Stimulated activated CD8-positive, alpha-beta memory T cell treated with anti-CD3 and anti-CD28 coated beads, Interleukin-15, amount 100 ng/mL, for 48 hours (primary cell): ENCODE measurements around the gene RPS6KA2.

ENCODE experiments used
- DNase-seq, 2 donors: peaks; one replicate each; pipeline ENCODE4 v3.0.0-alpha.2; 2020; ENCODE audit warnings: low read depth in 2 of 2

Gene RPS6KA2

DNA sequence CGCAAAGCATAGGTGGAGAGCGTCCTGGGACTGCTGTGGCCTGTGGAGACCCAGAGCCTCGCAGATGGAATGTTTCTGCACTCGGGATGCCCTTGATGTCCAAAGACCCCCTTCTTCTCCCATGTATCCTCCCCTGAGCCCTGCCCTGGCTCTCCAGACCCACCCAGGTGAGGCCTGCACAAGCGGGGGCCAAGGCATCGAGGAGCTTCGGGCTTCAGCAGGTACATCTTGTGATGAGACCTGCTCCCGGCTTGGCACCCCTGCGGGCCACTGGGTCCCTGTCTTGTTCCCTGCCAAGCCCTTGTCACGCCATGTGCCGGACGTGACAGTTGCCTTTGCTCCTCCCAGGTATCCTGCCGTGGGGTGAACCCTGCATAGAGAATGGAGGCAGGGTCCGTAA is 125.8 kb downstream of the RPS6KA2 start:
- no peak for DNase-seq

DNA sequence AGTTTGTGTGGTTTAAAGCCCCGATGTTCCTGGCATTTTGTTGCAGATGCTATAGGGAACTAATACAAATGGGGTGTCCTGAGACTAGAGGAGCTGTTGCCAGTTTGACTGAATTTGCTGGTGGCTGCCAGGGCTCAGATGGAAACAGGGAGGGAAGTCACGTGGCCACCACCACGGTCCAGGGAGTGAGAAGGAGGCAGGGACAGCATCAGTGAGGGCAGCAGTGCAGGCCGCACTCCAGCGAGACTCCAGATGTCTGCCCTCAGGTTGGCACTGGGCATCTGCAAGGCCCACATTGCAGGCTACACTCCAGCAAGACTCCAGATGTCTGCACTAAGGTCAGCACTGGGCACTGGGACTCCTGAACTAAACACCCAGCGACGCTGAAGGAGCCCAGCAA is 126.8 kb downstream of the RPS6KA2 start:
- no peak for DNase-seq

DNA sequence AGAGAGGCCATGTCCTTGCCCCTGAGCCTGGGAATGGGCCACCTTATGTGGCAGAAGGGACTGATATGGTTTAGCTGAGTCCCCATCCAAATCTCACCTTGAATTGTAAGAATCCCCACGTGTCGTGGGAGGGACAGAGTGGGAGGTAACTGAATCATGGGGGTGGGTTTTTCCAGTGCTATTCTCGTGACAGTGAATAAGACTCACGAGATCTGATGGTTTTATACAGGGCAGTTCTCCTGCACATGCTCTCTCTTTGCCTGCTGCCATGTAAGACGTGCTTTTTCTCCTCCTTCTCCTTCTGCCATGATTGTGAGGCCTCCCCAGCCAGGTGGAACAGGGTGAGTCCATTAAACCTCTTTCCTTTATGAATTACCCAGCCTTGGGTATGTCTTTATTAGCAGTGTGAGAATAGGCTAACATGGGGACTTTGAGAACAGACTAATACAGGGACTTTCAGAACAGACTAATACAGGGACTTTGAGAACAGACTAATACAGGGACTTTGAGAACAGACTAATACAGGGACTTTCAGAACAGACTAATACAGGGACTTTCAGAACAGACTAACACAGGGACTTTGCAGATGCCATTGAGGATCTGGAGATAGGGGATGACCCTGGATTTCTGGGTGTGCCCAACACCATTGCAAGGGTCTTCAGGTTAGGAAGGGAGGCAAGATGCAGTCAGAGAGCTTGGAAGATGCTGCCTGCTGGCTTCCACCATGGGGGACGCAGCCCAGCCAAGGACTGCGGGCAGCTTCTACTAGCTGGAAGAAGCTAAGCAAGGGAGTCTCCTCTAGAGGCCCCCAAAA is 127.5 kb downstream of the RPS6KA2 start:
- DNase-seq, result no peak

DNA sequence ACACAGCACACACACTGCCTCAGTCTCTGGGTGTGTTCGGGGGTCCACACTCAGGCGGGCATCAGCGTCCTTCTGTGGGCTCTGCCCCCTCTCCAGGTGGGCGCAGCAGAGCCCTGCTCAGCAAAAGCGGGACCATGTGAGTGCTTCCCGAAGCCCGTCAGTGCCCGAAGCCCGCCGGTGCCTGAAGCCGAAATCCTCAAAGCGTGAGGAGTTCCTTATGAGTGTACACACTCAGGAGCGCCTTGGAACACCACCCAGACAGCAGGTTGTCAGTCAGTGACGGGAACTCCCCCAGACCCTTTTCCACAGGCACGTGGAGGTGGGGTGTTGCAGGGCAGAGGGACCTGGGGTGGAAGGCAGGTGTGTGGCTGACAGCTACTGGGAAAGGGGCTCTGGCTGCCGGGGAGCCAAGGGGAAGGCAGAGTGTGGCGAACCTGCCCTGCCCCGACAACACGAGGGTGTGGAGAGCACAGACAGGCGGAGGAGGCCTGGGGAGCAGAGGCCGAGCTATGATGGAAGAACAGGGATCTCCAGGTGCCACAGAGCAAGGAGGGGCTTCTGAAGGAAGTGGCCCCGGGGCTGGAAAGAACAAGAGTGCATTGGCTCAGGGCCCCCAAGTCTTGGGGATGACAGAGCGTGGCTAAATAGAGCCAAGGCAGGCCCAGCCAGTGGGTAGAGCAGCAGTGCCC is 128.2 kb downstream of the RPS6KA2 start:
- DNase-seq, result no peak

DNA sequence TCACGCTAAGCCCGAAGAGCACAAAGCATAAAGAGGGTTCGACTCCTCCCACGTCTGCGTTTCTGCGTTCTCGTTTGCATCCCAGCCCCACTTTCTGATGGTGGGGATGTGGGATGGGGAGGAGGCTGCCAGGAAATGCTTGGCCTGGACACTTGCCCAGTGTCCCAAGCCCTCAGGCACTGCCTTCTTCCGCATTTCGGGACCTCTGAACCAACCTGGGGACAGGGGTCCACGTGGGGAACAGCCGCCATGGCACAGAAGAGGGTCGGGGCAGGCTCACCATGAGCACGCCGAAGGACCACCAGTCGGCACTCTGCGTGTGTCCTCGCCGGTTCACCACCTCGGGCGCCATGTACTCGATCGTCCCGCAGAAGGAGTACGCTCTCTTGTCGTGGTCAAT is 128.8 kb downstream of the RPS6KA2 start:
- no peak for DNase-seq

DNA sequence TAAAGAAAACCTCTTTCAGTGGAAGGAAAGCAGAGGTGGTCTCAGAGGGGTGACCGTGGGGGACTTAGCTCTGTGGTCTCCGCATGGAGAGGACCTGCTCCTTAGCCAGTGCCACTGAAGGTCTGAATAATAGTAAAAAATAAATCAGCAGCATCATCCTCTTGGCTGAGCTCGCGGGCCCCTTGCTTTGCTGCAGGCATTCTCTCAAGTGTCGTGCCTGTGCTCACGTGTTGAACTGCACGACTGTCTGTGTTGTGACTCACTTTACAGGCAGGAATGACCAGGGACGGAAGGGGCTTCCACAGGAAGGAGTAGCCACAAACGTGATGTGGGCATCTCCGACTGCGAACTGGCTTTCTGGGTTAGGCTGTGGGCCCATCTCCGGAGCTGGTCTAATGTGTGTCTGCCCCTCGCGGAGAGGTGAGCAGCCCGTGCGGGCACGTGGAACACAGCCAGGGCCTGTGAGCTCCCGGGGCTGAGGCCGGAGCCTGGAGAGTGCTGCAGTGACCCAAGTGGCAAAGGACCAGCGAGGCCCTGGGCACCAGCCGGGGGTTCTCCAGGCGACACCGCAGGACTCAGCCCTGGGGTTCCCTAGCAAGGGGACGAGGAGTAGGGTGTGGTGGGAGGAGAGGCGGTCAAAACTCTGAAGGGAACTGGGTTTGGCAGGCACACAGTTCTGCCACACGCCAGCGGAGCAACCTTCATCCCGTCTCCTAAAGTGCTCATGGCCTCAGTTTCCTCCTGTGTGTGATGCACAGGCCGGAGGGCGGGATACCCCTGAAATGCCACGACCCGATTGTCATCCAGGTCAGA is 129.8 kb downstream of the RPS6KA2 start:
- DNase-seq, result no peak

DNA sequence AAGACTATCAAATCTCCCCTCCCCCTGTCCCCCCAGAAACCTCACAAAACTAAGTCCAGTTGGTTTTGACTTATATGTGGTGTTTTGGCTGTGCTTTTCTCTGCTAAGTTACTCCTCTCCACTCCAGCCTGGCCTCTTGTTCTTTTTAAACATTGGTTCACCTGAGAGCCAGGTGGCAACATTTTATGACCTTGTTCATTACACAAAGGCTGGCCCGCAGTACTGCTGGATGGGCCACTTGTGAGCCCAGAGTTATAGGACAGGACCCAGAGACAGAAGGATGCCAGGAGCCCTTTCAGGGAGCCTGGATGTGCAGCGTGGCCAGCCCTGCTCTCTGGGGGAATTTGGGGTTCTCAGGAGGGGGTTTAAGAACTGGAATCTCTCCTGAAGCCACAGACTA is 130.6 kb downstream of the RPS6KA2 start:
- DNase-seq, result no peak

DNA sequence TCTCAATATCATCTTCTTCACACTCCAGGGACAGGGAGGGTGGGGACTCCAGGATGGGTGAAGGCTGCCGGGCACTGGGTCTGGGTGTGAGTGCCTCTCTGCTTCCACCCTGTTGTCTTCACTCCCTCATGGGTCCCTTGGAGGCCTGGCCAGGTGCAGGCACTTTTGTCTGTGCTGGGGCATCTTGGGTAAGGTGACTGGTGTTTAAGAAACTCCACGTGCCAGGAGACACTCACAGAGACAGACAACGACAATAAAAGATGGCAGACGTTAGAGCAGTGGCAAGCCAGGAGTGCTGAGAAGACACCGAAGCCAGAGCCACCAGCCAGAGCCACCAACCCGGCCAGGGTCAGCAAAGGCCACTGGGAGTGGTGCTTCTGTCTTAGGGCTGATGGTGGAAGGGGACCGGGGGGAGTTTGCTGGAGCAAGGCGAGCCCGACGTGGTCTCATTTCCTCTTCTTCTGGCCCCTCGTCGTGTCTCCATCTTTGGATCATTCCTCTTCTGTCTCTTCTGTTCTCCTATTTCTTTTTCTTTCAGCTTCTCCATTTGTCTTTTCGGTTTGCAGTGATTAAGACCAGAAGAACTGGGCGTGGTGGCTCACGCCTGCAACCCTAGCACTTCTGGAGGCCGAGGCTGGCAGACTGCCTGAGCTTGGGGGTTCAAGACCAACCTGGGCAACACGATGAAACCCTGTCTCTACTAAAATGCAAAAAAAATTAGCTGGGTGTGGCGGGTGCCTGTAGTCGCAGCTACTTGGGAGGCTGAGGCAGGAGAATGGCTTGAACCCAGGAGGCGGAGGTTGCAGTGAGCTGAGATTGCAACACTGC is 131.3 kb downstream of the RPS6KA2 start:
- no peak for DNase-seq

DNA sequence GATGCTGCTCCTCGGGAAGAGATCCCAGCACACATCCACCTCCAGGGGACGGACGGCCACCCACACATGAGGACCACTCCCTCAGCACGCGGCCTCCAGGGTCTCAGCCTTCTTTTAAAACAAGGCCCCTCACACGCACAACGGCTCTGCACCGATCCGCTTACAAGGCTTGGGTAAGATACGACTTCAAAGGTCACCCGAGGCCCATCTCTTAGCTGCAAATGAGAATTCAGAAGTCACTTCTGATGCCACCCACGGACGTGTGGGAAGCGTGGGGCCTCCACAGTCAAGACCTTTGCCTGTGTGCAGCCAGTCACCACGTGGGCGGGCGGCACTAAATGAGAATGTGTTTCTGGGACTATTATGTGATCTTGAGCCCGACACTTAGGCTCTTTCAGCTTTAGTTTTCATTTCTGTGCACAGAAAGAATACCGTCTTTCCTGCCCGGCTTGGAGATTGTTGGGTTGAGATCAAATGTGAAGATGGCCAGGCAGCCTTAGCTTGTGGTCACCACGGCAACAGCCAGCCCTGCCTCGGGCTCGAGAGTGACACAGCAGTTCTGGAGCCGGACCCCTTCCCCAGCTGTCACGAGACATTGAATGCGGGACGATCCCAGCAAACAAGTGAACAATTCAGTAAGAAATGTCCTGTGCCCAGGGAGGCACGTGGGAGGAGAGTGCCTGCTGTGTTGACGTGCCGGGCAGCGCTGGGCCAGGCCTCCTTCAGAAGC is 132.1 kb downstream of the RPS6KA2 start:
- DNase-seq, result peak; percentile 40 to 44

DNA sequence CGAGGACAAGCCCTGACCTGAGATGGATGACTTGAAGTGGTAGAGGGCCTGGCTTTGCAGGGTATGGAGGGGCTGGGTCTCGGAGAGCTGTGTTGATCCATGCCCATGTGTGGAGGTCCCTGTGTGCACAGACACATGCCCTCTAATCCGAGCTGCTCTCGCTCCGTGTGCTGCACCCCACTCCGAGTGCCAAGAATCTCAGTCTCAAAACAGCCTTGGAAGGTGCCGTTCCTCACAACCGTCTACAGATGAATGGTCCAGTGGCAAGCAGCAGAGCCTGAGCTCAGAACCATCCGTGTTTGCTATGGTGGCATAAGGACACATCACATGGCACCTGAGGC is 133.0 kb downstream of the RPS6KA2 start:
- DNase-seq, result no peak

DNA sequence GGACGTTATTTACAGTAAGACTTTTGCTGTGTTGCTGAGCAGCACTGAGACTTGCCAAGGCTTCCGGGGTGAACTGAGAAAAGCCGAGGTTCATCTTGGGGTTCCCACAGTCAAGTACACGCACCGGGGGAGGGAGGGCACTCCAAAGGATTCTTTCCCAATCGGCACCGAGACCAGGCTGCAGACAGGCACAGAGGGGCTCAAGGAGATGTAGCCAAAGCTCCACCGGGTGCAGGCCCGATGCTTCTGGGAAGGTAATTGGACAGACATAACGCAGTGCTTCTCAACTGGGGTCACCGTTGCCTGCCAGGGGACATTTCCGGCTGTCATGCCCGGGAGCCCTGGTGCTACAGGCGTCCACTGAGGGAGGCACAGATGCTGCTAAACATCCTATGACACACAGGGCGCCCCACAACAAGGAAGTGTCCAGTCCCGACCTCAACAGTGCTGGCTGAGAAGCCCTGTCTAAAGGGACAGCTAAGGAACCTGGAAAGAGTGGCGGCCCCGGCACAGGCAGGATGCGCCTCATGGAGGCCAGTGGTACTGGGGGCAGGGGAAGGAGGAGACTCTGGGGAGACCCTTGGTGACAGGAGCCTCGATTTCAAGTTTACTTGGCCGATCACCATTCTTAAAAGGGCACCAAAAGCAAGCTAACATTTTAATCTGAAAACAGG is 133.5 kb downstream of the RPS6KA2 start:
- DNase-seq, result no peak

DNA sequence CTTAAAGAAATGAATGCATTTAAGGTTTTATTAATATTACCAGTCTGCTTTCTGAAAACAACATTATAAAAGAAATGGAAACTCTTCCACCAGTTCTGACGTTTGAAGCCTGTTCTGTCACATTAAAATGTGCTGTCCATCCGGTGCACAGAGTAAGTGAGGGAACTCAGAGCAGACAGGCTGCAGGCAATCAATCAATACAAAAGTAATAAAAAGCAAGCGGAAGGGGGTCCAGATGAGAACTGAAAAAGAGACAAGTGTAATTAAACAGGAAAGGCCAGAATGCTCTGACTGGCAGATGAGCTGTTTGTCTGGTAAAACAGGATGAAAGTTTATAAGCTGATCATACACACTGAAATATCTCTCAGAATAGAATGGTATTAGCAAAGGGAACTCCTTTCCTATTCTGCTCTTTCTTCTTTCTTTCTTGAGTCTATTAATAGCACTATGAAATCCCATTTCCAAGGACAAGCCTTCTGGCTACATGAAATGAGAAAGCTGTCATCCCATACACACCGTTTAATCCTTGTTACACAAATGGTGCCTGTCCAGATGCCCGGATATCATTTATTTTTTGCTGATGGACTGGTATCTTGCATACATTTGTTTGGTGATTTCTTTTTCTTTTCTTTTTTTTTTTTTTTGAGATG is 134.8 kb downstream of the RPS6KA2 start:
- DNase-seq, result no peak

DNA sequence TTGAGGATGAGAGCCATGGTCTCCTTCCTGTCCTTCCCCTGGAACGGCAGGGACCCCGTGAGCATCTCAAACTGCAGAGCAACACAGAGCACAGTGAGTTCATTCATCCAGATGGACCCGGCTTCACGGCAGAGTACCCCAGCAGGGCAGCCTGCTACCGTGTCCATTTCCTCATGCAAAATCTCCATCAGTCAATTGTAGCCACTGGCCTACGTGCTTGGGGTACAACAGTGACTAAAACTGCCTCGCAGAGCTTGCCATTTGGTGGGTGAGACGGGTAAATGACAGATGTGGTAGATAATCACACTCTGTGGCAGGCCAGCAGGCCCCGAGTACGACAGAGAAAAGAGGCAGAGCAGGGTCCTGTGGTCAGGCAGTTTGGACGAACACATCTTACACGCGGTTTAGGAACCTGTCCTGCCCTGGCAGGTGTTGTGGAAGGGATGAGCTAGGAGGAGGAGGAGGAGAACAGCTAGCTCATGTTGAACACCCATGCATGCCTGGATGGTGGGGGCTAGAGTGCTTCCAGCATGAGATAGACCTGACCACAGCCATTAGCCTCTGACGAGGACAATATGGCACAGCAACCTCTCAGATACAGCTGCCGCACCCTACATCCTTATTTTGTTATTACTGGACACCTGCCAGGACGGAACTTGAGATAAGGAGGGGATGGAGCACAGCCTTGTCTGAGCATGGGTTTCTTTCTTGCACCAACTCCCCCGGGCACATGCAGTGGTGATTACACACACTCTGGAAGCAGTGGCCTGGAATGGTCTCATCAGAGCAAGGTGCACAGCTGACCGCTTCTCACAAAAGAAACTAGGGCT is 136.2 kb downstream of the RPS6KA2 start:
- no peak for DNase-seq

DNA sequence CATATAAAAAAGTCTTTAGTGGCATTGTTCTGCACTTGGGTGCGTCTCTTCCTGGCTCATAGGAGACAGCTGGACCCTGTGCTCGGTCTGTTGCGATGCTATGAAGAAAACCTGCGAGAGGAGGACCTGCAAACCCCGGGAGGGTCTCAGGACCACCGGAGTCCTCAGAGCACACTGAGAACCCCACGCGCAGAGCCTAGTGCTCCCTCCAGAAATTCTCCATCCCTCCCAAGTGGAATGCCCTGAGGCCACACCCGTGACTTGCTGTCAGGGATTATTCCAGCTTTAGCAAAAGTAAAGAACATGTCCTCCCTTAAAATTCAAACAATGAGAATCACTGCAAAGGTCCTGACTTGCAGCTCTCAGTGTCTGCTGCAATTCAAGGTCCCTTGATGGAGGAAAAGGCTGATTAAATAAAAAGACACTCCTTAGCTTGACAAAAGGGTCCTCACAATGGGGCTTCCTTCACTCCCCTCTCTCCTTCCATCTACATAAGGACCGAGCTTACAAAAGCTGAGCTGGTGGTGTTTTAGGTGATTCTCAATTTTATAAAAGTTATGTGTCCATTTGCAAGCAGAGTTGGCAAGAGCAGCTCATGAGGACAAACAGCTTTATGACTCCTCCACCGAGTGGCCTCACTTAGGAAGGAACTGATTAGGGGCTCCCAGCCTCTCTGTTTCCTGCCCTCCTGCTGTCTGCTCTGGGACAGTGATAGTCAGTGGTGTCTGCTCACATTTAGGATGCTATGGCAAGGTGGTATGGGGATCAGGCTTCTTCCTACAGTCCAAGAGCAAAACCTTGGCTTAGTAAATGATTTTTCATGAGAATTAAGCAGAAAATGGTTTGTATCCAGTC is 137.5 kb downstream of the RPS6KA2 start:
- DNase-seq, result no peak

DNA sequence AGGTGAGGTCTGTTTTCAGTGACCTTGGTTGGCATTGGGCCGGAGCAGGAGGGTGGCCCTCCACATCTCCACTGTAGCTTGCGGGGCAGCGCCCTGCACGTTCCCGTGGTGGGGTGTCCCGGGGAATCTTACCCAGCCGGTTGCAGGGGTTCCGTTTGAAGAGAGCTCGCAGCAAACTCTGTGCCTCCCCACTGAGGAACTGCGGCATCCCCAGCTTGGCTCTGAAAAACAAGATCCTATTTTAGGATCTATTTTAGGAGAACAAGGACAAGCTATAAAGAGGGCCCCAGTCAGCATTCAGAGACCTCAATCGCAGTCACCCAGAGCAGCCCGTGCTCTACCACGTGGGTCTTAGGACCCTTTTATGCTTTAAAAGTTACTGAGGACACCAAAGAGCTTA is 138.3 kb downstream of the RPS6KA2 start:
- no peak for DNase-seq

DNA sequence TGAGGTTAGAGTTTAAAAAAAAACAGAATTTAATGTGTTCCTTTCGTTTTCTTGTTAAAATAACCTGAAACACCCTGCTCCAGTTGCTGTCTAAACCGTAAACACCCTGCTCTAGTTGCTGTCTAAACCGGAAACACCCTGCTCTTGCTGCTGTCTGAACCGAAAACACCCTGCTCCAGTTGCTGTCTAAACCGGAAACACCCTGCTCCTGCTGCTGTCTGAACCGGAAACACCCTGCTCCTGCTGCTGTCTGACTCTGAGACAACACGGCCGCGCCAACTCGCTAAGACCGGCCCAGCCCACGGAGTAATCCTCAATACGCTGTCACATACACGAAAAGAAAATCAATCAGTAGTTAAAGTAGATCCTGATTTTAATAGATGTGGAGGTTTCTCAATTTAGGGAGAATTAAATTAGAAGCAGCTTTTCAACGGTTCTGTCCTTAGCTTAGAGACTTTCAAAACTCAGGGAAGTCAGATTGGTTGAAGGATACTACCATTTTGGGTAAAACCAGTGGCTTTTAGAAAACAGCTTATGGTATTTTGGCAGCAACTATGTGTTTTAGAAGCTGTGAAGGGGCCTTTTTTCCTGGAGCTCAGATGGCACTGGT is 138.9 kb downstream of the RPS6KA2 start:
- peak; percentile 53 to 61 for DNase-seq

DNA sequence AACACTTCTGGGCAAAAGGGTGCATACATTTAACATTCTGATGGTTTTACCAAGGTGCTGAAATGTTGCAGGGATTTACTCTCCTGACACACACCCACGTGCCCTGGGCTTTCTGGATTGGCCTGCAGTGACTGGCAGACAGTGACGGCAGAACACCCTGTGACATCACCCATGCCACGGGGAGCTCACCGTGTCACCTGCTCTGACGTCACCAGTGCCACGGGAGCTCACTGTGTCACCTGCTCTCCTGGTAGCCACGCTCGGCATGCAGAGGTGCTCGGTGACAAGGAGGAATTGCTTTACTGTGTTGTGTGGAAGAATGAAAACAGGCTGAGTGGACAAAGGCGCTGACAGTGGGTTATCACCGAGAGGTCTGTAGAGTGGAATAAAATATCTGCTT is 139.9 kb downstream of the RPS6KA2 start:
- DNase-seq, result no peak

DNA sequence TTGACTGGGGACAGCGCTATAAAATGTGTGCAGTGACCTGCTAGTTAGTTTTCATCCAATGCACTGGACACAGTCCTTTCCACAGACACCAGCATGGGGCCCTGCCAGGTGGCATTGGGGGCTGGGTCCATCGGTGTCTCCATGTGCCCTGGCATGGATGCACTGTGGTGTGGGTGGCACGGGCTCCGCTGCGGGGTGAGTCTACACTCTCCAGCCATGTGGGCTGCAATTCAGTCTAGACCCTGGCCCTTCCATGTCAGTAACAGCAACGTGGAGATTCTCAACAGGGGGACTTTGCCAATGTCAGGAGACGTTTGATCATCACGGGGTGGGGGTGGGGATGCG is 140.5 kb downstream of the RPS6KA2 start:
- no peak for DNase-seq
